CD4-positive, alpha-beta T cell treated with Interleukin-4 for 1 hour (primary cell): Measurements from ENCODE around the gene PDE3B.

Source experiments
- DNase-seq, 2 donors: peaks; one replicate each; pipeline ENCODE4 v3.0.0-alpha.2; 2020 to 2022

Gene PDE3B

DNA sequence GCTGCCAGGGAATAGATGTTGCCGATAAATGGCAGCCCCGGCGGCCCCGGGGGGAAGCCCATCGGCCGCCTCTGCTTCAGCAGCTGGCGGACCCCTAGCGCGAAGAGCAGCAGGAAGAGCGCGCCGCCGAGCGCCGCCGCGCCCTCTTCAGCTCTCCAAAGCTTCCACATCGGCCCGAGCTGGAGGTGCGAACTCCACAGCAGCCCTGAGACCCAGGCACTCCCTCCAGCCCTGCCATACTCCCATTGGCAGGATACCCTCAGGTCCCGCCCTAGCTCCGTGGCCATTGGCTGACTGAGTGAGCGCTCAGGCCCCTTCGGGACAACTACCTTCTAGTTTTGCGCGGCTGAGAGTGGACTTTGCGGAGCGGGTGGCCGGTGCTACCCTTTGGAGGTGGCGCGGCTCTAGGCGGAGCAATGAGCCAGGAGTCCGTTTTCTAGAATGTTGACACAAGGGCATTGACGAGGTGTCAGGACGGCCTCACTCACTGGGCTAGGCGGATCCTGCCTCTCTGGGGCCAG lies 248.5 kb downstream of the PDE3B start, which contains the start of gene CYP2R1:
Gene CYP2R1, minus strand, starts transcription at position 196 of the 521 bp plus-strand sequence. Its CDS starts 26 bp downstream, at position 170.
- DNase-seq: peak; percentile 95 to 96

DNA sequence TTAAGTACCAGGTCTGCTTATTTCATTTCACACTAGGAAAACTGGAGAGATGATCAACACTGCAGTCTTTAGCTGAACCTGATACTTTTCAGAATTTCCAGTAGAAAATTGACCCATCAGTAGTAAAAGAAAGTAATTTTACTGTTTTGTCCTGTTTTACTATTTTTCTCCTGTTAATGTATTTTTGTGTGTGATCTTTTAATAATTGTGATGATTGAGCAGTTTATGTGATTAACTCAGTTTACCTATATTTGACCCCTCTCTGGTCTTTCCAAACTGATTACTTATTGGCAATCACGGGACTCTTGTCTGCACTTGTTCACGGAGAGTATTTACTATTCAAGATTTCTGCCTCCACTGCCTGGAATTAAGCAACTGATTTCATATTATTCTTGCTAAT lies 249.0 kb downstream of the PDE3B start:
- DNase-seq: no peak

DNA sequence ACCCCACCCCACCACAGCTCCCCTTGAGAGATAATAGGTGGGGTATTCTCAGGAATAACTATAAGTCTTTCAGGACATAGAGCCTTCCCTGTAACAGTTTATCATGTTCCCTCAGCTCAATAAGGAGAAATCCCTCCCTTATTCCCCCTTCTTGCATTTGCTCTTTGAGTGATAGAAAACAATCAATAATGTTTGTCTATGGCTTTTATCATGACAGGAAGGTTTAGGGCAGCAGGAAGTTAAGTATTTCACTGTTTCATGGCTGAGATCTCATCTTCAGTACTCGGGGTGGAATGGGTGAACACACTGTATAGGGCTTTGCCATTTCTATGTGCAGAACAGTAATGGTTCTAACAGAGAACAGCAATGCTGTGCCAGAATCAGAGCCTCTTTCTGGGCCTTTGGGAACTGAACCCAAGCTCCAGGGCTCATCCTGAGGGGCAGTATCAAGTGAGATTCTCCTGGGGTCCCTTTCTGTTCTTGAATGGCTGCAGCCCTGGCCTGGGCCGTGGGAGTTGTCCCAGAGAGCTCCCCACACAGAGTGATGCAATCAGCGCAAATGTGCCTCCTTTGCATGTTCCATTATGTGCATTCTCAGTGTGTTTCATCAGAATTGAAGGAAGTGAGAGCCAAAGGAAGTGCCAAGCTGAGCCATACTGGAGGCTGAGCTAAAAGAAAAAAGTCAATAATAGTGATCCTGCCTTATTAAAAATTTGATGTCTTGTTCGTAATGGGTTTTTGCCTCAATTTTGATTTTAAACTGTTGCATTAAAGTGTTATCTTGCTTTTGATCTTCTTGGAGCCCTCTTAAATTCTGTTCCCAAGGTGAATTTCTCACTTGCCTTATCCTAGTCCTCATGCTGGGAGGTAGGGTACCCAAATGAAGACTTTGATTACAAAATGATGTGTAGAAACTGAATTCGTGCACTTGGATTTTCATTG lies 251.3 kb downstream of the PDE3B start:
- DNase-seq: peak in 1 of 2 donors; percentile 41

DNA sequence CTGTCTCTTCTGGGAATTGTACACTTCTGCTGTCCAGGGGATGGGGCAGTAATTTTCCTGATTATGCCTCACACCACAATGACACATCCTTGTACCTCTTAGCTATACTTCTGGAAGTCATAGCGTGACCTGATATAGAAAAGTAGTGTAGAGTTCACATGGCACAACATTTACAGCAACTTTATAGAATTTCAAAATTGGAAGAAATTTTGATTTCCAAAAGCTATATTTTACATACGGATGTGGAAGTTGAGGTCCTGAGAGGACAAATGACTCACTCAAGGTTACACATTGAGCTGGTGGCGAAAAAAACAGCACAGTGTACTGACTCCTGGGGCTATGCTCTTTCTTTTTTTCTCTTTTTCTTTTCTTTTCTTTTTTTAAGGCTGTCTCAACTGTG lies 254.8 kb downstream of the PDE3B start:
- no peak for DNase-seq

DNA sequence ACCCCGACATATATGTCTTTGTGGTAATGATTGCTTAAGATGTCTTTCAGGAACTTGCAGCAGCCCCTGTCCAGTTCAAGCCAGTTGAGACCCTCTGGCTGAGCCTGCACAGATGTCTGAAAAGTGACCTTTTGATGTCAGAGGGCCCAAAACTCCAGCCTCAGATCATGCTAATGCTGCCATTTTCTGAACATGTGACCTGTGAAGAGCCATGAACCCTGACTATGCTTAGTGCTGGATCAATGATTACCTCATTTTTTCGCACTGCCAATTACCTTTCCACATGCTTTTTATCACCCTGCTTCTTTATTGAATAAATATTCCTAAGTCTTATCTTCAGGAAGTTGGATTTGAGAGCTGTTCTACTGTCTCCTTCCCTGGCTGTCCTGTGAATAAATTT lies 255.3 kb downstream of the PDE3B start:
- no peak for DNase-seq

DNA sequence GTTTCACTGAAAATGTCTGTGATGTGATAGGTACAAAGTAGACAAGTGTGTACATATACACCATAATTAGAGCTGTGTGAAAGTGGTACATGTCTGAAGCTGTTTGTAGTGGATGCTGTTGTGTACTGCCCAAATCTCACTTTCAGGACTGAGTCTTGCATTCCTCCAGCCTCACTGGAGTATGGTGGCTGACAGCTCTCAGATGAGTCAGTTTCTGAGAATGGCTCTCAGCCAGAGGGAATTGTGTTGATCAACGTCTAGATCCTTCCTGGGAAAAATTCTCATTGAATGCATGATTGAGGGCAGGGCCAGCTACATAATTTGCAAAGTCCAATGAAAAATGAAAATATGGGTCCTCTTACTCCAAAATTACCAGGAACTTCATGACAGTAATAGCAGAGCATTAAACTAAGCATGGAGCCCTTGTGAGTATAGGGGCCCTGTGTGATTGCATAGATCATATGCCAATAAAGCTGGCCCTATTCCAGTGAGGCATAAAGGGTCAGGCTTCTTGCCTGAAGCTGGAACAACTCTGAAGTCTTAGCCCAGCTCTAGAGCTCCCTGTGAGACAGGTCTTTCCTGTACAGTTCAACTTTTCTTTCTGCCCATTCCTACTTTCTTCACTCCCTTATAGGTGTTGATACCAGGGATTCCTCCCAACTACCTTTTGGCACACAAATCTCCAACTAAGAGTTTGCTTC lies 259.2 kb downstream of the PDE3B start:
- DNase-seq: no peak

DNA sequence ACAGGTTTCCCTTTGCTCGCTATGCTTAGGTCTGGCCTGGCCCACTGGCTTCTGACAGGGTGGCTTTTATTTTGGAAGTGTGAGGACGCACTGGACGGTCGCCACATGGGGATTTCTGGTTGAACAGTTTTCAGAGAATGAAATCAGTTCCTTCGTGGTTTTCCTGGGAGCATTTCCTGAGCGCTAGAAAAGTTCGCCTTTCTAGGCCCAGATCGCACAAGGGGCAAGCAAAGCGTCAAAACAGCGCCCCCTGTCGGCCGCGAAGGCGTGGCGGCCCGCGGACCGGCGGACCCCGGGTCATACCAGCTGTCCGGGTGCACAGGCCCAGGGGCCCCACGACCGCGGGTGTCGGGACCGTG lies 261.1 kb downstream of the PDE3B start:
- DNase-seq: peak; percentile 77 to 81

DNA sequence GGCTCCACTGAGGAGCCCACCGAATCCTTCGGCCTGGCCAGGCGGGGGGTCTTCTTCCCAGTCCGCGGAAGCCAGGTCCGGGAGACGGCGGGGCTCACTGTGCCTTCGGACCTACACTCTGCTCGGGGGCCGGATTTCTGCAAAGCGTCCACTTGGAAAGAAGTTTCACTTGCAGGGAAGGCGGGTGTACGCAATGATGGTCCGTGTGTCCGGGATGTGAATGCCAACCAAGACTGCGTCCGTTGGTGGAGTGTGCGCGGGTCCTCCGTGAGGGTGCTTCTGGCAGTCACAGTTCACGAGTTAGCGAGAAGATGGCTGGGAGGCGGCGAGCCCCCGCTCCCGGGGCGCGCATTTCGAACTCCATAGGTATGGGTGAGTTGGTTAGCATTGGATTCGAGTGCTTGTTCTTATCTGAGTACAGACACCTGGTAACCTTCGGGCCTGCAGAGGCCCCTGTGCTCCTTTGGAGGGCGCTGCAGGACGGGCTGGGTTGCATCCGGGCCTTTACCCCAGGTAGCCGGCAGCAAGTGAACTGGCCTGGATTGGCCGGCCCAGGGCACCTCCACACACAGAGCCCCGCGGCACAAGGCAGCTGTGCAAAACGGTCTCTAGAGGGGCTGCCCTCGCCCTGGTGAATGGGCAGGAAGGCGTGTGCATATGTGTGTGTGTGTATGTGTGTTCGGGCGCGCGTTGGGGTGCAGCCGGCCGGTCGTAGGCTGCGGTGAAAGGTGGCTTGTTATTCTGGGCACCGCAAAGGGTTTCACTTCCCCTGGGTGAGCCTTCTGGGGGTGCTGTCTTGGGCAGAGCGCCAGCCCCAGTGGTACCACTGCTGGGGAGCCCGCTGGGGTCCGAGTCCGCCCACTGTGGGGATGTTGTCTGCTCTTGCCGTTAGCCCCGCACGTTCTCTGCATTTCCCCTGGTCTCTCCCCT lies 261.8 kb downstream of the PDE3B start:
- peak; percentile 84 for DNase-seq

DNA sequence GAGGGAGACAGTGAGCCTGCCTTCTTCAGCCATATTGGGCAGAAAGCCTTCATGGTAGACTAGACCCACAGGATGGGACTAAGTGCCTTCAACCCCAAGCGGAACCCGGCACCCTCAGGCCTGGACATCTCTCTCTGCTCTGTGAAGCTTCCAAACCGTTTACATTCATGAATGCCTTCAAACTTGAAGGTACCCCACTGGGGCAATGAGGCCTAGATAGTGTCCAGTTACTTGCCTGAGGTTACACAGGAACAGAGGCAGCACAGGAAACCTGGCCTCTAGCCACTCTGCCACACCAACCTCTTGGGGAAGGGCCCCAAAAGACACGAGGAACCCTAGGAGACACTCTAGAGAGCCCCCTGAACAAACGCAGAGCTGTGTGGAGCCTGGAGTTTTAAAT lies 263.0 kb downstream of the PDE3B start:
- no peak for DNase-seq

DNA sequence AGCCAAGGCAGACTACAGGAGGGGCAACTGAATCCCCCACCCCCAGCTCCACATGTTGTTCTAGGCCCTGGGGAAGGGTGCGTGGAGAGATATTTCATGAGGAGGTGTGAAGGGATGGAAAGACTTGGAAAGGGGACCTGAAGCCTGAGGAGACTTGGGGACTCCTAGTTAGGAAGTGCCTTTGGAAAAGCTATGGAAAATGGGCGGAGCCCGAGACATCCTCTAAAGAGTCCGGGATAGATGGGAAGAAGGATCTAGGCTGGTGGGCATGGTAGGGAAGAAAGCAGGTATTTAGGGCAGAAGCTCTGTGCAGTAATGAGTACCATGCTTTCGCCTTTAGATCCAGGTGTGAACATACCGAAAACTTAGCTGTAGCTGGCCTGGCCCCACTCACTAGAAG lies 263.4 kb downstream of the PDE3B start:
- DNase-seq: no peak

DNA sequence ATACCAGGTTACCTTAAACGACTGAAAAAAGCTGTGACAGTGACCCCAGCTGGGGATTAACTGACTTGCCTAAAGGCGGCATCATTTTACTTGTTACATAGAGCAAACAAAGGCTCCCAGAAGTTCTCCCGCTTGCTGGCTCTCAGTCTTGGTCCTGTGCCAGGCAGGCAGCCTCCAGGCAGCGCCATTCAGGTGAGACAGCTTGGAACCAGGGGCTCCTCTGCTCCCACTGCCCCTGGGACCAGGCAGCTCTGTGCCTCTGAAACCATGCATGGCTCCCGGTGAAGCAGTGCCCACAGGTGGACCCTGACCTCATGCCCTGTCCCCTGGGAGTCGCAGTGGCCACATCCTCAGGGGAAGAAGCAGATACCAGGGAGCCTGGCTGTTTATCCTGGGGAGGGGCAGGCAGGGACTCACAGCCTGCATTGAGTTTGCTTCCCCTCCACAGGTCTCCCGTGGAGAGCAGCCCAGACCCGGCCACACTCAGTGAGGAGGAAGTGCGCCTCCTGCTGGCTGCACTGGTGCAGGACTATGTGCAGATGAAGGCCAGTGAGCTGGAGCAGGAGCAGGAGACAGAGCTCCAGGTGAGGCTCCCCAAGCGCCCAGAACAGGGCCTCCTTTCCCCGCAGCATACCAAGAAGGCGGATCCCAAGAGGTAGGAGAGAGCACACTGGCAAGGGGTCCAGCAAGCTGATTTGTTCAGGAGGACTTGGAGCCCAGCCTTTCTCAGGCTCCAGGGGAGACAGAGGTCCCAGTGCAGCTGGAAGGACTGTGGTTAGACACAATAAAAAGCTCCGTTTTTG lies 264.0 kb downstream of the PDE3B start:
- peak; percentile 84 to 86 for DNase-seq

DNA sequence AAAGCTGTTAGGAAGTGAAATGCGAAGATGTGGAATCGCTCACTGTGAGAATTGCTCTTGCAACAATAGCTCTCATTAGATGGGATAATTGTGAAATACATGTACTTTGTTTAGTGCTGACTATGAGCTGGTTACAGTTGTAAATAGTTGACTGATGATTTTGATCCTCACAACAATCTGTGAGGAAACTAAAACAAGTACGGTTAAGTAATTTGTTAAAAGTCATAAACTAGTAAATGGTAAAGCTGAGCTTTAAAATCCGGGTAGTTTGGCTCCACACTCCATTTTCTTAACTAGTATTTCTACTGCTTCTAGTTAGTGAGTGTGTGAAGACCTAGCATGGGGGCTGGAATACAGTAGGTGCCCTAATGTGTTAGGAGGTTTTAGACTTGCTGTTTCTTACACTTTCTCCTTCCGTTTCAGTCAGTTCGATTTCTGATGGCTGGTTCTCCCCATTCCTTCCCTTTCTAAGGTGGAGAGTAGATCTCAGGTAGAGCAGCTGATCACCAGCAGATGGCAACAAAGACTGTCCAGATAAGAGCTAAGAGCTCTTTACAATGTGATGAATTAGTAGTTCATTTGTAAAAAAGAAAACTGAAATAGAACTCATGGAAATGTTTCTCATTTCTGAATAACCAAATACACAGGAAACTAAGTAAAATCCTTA lies 264.7 kb downstream of the PDE3B start:
- peak; percentile 43 to 60 for DNase-seq

DNA sequence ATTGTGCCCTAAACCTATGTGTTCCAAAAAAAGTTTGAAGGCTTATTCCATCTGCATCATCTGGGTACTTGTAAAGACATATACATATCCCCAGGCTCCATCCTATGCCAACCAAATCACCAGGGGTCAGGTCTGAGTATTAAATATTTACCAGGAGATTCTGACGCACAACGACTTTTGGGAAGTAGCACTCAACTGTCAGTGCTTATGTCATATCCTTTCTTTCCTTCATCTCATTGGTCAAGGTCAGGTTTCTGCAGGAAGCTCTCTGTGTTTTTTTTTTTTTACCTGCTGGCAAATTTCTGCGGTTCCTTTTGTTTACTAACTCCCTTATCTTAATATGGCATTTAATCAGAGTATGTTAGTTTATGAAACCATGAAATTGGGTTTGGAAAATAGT lies 270.9 kb downstream of the PDE3B start:
- no peak for DNase-seq

DNA sequence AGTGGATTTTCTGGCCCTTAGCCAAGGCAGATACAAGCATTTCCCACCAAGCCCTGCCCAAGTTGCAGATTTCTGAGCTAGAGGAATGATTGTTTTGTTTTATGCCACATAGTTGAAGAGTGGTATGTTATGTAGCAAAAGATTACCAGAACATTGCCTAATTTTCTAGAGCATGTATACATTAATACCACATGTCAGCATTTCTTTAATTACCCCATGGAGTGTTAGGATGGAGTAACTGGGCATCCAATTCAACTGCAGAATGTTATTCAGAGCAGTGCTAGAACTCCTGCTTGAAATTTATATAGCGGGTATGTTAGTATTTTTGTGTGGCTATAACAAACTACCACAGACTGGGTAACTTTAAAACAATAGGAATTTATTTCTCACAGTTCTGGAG lies 272.8 kb downstream of the PDE3B start:
- DNase-seq: no peak
